HG02973 (cell line): ENCODE data around the gene IFT57.

ENCODE experiments used
- ATAC-seq: cut with Tn5 transposase; IDR thresholded peaks from one replicate; pipeline ENCODE4 v1.9.1; 2021; ENCODE audit warnings: moderate library complexity; ENCODE audit not compliant: unreplicated experiment

IFT57 gene

GRCh38 chr3:108221393-108221792 lies 831 bp downstream of the IFT57 start:
- no peak for ATAC-seq

GRCh38 chr3:108219336-108219735 lies 2.9 kb downstream of the IFT57 start:
- no peak for ATAC-seq

- no peak for ATAC-seq
Observed at GRCh38 chr3:108218811-108219210, 3.4 kb downstream of the IFT57 start.

- ATAC-seq, result no peak
Observed at GRCh38 chr3:108215871-108216270, 6.4 kb downstream of the IFT57 start.

- ATAC-seq, result no peak
Observed at GRCh38 chr3:108209579-108209978, 12.6 kb downstream of the IFT57 start.

- peak; percentile 97 for ATAC-seq
Observed at GRCh38 chr3:108208831-108209230, 13.4 kb downstream of the IFT57 start.

DNA sequence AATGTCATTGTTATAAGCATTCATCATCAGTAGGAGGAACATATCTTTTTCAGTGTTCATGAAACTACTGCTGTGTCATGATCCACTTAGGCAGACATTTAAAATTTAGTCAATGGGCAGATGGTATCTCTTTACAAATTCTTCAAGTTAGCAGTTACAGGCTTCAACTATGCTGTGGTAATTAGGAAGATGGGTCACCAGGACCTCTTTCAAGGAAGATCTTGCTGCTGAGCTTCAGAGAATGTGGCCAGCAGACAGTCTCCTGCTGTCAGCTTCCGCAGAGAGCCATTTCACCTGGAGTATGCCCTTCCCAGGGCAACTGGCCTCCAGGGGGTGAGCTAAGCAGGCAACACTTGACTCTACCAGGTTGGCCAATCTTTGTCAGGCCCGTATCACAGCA lies 19.4 kb downstream of the IFT57 start:
- ATAC-seq, result no peak

DNA sequence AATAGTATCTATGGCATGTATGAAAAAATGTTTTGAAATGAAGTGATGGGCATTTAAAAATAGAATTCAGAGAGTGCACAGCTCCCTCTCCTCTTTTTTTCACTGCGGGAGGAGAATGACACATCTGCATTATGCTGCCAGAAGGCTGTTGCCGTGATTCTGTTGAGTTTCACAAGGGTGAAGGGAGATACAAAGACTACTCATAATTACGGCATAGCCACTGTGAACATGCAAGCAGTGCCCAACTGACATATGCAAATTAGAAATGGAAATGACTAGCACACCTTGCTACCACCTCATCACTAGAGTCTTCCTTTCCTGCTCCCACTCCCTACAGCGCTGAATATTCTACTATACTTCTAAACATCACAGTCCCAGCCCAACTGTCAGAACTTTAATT lies 20.1 kb downstream of the IFT57 start:
- ATAC-seq, result no peak

DNA sequence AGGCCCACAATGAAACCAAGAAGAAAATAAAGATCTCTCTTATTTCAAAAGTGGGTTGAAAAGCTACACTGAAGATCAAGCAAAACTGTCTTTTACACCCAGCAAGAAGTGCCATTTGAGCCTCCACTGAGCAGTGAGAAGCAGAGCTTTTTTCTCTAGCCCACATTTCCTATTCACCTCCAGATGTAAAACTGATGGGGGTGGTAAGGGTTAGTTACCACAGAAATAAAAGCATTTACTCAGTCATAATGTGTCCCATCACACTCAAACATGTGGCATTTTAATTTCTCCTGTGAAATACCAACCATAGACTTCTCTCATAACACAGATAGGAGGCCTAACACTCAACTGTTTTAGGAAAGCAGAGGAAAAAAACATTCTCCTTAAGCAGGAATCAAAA lies 21.0 kb downstream of the IFT57 start:
- no peak for ATAC-seq

GRCh38 chr3:108200578-108200977 lies 21.6 kb downstream of the IFT57 start:
- ATAC-seq, result no peak

DNA sequence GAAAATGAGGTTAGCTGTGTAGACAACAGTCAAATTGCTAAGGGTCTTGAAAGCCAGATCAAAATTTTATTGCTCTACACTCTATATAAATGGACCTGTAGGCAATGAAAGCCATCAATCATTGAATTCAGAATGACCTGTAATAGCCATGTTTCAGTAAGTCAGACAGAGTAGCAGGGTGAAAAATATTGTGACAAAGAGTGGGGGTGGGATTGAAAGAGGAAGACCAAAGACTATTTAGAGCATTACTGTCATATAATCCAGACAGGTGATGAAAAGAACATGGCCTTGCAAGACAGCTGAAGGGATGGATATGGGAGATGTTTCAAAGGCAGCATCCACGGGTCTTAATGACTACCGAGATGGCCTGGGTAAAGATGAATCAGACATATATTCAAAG lies 22.2 kb downstream of the IFT57 start:
- no peak for ATAC-seq

DNA sequence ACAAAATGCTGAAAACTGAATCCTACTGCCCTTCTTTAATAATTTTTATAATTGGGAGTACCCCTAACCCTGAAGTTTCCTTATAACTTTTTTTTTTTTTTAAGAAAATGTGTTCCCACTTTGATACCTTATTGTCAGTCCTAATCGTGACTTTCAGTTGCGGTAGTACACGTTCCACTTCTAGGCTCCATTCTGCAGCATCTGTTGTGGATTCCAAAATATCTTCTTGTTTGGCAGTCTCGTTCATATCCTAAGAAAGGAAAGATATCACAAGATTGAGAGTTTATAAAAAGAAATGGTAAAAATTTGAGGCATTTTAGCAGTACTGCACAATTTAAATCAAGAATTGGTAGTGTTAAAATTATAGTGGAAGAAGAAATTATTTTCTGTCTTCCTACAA lies 30.8 kb downstream of the IFT57 start:
- ATAC-seq, result no peak

DNA sequence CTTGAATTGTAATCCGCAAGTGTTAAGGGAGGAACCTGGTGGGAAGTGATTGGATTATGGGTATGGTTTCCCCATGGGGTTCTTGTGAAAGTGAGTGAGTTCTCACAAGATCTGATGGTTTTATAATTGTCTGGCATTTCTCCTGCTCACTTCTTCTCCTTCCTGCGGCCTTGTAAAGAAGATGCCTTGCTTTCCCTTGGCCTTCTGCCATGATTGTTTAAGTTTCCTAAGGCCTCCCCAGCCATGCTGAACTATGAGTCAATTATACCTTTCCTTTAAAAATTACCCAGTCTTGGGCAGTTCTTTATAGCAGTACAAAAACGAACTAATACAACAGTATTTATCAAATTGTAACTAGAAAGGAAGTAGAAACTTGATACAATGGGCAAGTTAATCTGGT lies 31.9 kb downstream of the IFT57 start:
- ATAC-seq, result no peak

- ATAC-seq, result no peak
Observed at GRCh38 chr3:108189440-108189839, 32.8 kb downstream of the IFT57 start.

- ATAC-seq, result no peak
Observed at GRCh38 chr3:108185536-108185935, 36.7 kb downstream of the IFT57 start.

GRCh38 chr3:108184824-108185223 lies 37.4 kb downstream of the IFT57 start:
- ATAC-seq, result no peak

- no peak for ATAC-seq
Observed at GRCh38 chr3:108183971-108184370, 38.3 kb downstream of the IFT57 start.

GRCh38 chr3:108183181-108183580 lies 39.0 kb downstream of the IFT57 start:
- no peak for ATAC-seq

DNA sequence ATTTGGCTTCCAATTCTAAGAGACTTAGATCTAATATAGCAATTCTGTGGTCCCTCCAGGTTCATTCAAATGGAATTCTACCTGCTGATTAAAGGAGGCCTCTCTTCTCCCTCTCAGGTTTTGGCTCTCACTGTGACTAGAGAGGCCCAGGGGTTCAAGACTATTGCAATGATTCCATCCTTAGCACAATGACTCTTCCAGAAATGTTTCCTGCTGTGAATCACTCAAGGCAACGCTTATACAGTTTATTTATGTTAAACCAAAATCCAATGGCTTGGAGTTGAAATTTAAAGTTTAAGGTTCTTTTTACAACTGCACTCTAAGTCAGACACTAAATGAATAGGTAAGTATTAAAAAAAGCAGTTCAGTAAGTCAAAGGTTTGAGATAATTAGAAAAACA lies 39.9 kb downstream of the IFT57 start:
- no peak for ATAC-seq

GRCh38 chr3:108181172-108181571 lies 41.1 kb downstream of the IFT57 start:
- no peak for ATAC-seq

- ATAC-seq, result no peak
Observed at GRCh38 chr3:108180194-108180593, 42.0 kb downstream of the IFT57 start.

GRCh38 chr3:108178676-108179075 lies 43.5 kb downstream of the IFT57 start:
- no peak for ATAC-seq

DNA sequence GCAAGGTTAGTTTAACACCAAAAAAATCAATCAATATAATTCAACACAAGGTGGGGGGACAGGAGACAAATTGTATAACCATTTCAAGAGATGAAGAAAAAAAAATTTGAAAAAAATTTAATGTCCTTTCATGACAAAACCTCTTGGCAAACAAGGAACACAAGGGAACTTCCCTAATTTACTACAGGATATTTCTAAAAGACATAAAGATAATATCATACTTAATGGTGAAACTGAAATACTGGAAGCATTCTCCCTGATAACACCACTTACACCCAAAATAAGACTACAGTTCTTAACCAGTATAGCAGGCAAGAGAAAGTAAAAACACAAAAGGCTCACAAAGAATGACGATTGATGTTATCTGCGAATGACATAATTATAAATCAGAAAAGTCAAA lies 44.7 kb downstream of the IFT57 start:
- ATAC-seq, result no peak

DNA sequence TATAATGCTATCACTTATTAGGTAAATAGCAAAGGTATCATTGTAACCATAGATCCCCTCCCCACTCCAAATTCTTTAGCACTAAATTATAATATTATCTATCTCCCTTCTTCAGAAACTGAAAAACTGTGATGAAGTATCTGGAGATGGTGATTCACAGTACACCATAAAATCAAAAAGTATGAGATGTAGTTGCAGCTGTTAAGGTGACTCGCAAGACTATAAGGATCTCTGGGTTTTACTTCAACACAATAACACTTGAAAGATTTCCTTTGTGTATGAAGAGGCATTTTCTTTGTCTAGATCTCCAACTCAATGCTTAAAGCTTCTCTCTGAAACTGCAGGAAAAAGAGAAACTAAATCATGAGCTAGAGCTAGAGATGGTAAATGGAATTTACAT lies 46.9 kb downstream of the IFT57 start:
- no peak for ATAC-seq
